OCI-LY3 (cell line): ENCODE results near the gene KRT79.

Experiments used
- H2AFZ ChIP-seq: fragments of 200-600, 300-600 bp; shearing (Covaris generic); 2 replicates; pipeline ENCODE4 v1.6.0; 2014; ENCODE audit warnings: antibody characterized with exemption, low read depth, low read length
- H3K27ac ChIP-seq: fragments of 200-600, 300-600 bp; sonication (generic); 2 replicates; pipeline ENCODE4 v1.5.1; 2014; ENCODE audit warnings: mild to moderate bottlenecking, low read length, moderate library complexity, mixed read lengths
- H3K27me3 ChIP-seq: fragments of 200-600, 300-600 bp; sonication (generic); 2 replicates; pipeline ENCODE4 v1.6.1; 2014; ENCODE audit warnings: low read depth, low read length, mixed read lengths
- H3K36me3 ChIP-seq: fragments of 200-600, 300-600 bp; sonication (generic); replicated peaks from 2 replicates; pipeline ENCODE3; 2014; ENCODE audit warnings: low read depth, low read length, mixed read lengths
- H3K4me1 ChIP-seq: fragments of 300-600, 200-600 bp; sonication (generic); 2 replicates; pipeline ENCODE4 v1.6.1; 2014; ENCODE audit warnings: low read length, mixed read lengths
- H3K4me2 ChIP-seq: fragments of 200-600, 300-600 bp; sonication (generic); 2 replicates; pipeline ENCODE4 v1.6.1; 2014; ENCODE audit warnings: low read length, mixed read lengths
- H3K4me3 ChIP-seq: fragments of 300-600, 200-600 bp; sonication (generic); 2 replicates; pipeline ENCODE4 v1.5.1; 2014; ENCODE audit warnings: antibody characterized with exemption, mild to moderate bottlenecking, low read length, moderate library complexity
- H3K79me2 ChIP-seq: fragments of 300-600, 200-600 bp; shearing (Covaris generic); 2 replicates; pipeline ENCODE4 v1.6.1; 2014; ENCODE audit warnings: mild to moderate bottlenecking, low read length, mixed read lengths
- H3K9ac ChIP-seq: fragments of 300-600, 200-600 bp; shearing (Covaris generic); 2 replicates; pipeline ENCODE4 v1.6.0; 2014; ENCODE audit warnings: mild to moderate bottlenecking, low read length, moderate library complexity
- H3K9me3 ChIP-seq: fragments of 200-600, 300-600 bp; shearing (Covaris generic); 2 replicates; pipeline ENCODE4 v1.6.1; 2014; ENCODE audit warnings: low read length, mixed read lengths; ENCODE audit not compliant: insufficient read depth
- H4K20me1 ChIP-seq: fragments of 200-600, 300-600 bp; sonication (generic); 2 replicates; pipeline ENCODE4 v1.6.1; 2016; ENCODE audit warnings: low read length, mixed read lengths; ENCODE audit not compliant: insufficient read depth
- EZH2phosphoT487 ChIP-seq: fragments of 200-600 bp; shearing (Covaris generic); IDR thresholded peaks from 2 replicates; pipeline ENCODE4 v1.6.1; 2018; ENCODE audit warnings: antibody characterized with exemption, mixed run types, low read depth
- TF ChIP-seq, protein P1 (sequence below): fragments of 200-600, 300-600 bp; sonication (generic); IDR thresholded peaks from 2 replicates; pipeline ENCODE4 v1.5.1; 2014; ENCODE audit warnings: antibody characterized with exemption, low read length, low read depth

The KRT79 gene

DNA sequence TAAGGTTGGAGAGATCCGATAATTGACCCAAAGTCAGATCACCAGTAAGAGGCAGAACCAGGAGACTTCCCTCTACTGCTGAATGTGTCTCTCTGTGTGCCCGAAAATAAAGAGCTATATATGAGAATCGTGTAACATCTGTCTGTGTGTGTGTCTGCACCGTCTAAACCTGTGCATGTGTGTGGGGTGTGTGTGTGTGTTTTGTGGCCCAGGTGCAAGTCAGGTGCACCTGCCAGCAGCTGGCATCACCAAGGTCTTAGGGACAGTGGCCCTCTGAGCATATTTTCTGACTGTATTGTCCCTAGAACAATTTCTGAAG lies 39.4 kb upstream of the KRT79 start:
- Histone ChIP-seq H3K79me2 (no peaks in the 10 kb centered on the region), H2AFZ (no peak overlapping the region), H3K36me3 (no peaks in the 10 kb centered on the region), H3K4me2 (peak overlapping the region; percentile 100), H3K4me3 (peak overlapping the region; percentile 81), H3K9ac (peak overlapping the region; percentile 58; the same call in 1 of the 2 replicates), H3K27me3 (peaks cover 8% of the 10 kb centered on the region), H3K4me1 (peaks cover 12% of the 10 kb centered on the region), H3K27ac (no peak overlapping the region), H4K20me1 (no peaks in the 10 kb centered on the region), H3K9me3 (no peaks in the 10 kb centered on the region)
- TF ChIP-seq EZH2phosphoT487 = no peak
- TF ChIP-seq, protein P1, sequence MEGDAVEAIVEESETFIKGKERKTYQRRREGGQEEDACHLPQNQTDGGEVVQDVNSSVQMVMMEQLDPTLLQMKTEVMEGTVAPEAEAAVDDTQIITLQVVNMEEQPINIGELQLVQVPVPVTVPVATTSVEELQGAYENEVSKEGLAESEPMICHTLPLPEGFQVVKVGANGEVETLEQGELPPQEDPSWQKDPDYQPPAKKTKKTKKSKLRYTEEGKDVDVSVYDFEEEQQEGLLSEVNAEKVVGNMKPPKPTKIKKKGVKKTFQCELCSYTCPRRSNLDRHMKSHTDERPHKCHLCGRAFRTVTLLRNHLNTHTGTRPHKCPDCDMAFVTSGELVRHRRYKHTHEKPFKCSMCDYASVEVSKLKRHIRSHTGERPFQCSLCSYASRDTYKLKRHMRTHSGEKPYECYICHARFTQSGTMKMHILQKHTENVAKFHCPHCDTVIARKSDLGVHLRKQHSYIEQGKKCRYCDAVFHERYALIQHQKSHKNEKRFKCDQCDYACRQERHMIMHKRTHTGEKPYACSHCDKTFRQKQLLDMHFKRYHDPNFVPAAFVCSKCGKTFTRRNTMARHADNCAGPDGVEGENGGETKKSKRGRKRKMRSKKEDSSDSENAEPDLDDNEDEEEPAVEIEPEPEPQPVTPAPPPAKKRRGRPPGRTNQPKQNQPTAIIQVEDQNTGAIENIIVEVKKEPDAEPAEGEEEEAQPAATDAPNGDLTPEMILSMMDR = no peak

- TF ChIP-seq EZH2phosphoT487 = no peak
- TF ChIP-seq, protein P1 = no peak
- Histone ChIP-seq H3K4me1 (peaks cover 12% of the 10 kb centered on the region), H3K4me3 (no peak overlapping the region), H3K79me2 (no peaks in the 10 kb centered on the region), H2AFZ (no peak overlapping the region), H3K4me2 (no peak overlapping the region), H4K20me1 (no peaks in the 10 kb centered on the region), H3K27ac (no peak overlapping the region), H3K27me3 (peaks cover 8% of the 10 kb centered on the region), H3K9me3 (no peaks in the 10 kb centered on the region), H3K36me3 (no peaks in the 10 kb centered on the region), H3K9ac (no peak overlapping the region)
Measured at GRCh38 chr12:52872644-52873389, 38.7 kb upstream of the KRT79 start.

- no peaks in the 10 kb centered on the region for H3K36me3 ChIP-seq
- TF ChIP-seq, protein P1 = no peak
- no peak for TF ChIP-seq EZH2phosphoT487
- no peak overlapping the region for H3K4me3 ChIP-seq
- H3K4me1 ChIP-seq = peaks cover 12% of the 10 kb centered on the region
- peaks cover 8% of the 10 kb centered on the region for H3K27me3 ChIP-seq
- H3K79me2 ChIP-seq = no peaks in the 10 kb centered on the region
- H3K9me3 ChIP-seq = no peaks in the 10 kb centered on the region
- no peak overlapping the region for H3K9ac ChIP-seq
- H4K20me1 ChIP-seq = no peaks in the 10 kb centered on the region
- no peak overlapping the region for H3K27ac ChIP-seq
- no peak overlapping the region for H2AFZ ChIP-seq
- no peak overlapping the region for H3K4me2 ChIP-seq
Measured at GRCh38 chr12:52871291-52872039, 37.4 kb upstream of the KRT79 start.
